ENCODE results near the gene RELT.

DNA sequence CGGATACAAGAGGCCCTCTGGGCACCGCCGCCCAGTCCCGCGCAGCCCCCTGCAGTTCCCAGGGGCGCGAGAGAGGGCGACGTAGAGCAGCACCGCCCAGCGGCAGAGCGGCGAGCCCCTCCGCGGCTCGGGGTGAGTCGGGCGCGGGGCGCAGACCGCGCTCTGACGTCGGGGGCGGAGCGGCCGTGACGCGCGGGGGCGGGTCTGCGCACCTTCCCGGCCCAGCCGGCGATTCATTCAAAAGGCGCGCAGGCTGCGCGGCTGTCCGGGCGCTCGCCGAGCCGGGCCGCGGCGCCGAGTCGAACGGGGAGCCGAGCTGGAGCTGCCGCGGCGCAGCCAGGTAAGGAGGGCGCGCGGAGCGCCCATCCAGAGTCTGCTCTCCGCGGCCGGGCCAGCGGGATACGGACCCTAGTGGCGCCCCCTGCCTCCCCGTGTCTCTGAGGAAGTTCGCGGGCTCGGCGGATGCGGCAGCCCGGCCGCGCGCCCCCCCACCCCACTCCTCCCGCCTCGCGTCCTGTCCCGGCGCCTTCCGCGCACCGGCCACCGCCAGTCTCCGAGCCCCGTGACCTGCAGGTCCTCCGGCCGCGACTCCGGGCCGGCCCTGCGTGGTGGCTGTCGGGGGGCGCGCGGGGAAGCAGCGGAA is at the start of gene RELT:
- no peak for TF ChIP-seq ZFP82 (CRISPR knock-in tag; IDR thresholded peaks at IDR 0.05; ENCODE audit: borderline replicate concordance)
- TF ChIP-seq SRF (IDR thresholded peaks at IDR 0.05; ENCODE audit: low read depth, low read length) = no peak
- TF ChIP-seq, protein P1, sequence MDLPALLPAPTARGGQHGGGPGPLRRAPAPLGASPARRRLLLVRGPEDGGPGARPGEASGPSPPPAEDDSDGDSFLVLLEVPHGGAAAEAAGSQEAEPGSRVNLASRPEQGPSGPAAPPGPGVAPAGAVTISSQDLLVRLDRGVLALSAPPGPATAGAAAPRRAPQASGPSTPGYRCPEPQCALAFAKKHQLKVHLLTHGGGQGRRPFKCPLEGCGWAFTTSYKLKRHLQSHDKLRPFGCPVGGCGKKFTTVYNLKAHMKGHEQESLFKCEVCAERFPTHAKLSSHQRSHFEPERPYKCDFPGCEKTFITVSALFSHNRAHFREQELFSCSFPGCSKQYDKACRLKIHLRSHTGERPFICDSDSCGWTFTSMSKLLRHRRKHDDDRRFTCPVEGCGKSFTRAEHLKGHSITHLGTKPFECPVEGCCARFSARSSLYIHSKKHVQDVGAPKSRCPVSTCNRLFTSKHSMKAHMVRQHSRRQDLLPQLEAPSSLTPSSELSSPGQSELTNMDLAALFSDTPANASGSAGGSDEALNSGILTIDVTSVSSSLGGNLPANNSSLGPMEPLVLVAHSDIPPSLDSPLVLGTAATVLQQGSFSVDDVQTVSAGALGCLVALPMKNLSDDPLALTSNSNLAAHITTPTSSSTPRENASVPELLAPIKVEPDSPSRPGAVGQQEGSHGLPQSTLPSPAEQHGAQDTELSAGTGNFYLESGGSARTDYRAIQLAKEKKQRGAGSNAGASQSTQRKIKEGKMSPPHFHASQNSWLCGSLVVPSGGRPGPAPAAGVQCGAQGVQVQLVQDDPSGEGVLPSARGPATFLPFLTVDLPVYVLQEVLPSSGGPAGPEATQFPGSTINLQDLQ (CRISPR knock-in tag; IDR thresholded peaks at IDR 0.05) = peak; percentile 28; the same call in 1 of the 2 replicates
- no peak for TF ChIP-seq ZNF781 (CRISPR knock-in tag; IDR thresholded peaks at IDR 0.05; ENCODE audit: borderline replicate concordance, not compliant biosample characterization)
- TF ChIP-seq, protein P2, sequence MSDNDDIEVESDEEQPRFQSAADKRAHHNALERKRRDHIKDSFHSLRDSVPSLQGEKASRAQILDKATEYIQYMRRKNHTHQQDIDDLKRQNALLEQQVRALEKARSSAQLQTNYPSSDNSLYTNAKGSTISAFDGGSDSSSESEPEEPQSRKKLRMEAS (IDR thresholded peaks at IDR 0.05) = peak; percentile 50
- TF ChIP-seq RAD51 (IDR thresholded peaks at IDR 0.05; ENCODE audit: borderline replicate concordance) = no peak
- TF ChIP-seq, protein P3, sequence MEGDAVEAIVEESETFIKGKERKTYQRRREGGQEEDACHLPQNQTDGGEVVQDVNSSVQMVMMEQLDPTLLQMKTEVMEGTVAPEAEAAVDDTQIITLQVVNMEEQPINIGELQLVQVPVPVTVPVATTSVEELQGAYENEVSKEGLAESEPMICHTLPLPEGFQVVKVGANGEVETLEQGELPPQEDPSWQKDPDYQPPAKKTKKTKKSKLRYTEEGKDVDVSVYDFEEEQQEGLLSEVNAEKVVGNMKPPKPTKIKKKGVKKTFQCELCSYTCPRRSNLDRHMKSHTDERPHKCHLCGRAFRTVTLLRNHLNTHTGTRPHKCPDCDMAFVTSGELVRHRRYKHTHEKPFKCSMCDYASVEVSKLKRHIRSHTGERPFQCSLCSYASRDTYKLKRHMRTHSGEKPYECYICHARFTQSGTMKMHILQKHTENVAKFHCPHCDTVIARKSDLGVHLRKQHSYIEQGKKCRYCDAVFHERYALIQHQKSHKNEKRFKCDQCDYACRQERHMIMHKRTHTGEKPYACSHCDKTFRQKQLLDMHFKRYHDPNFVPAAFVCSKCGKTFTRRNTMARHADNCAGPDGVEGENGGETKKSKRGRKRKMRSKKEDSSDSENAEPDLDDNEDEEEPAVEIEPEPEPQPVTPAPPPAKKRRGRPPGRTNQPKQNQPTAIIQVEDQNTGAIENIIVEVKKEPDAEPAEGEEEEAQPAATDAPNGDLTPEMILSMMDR (CRISPR knock-in tag; IDR thresholded peaks at IDR 0.05) = peak; percentile 85
- TF ChIP-seq ZNF274 (CRISPR knock-in tag; IDR thresholded peaks at IDR 0.05) = no peak
- peak; percentile 87; the same call in 1 of the 2 replicates for TF ChIP-seq CREB1 (IDR thresholded peaks at IDR 0.05)
- TF ChIP-seq CREB1 (CRISPR knock-in tag; IDR thresholded peaks at IDR 0.05) = no peak
